Measurements from ENCODE around the gene ZNF366.

GRCh38 chr5:72507231-72507906 lies at the start of gene ZNF366:
- TF ChIP-seq, protein P1, sequence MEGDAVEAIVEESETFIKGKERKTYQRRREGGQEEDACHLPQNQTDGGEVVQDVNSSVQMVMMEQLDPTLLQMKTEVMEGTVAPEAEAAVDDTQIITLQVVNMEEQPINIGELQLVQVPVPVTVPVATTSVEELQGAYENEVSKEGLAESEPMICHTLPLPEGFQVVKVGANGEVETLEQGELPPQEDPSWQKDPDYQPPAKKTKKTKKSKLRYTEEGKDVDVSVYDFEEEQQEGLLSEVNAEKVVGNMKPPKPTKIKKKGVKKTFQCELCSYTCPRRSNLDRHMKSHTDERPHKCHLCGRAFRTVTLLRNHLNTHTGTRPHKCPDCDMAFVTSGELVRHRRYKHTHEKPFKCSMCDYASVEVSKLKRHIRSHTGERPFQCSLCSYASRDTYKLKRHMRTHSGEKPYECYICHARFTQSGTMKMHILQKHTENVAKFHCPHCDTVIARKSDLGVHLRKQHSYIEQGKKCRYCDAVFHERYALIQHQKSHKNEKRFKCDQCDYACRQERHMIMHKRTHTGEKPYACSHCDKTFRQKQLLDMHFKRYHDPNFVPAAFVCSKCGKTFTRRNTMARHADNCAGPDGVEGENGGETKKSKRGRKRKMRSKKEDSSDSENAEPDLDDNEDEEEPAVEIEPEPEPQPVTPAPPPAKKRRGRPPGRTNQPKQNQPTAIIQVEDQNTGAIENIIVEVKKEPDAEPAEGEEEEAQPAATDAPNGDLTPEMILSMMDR (optimal IDR thresholded peaks at IDR 0.05 in 1 of 3, IDR thresholded peaks at IDR 0.05 in 1 of 3, conservative IDR thresholded peaks at IDR 0.05 in 1 of 3; ENCODE audit: extremely low read depth in 1 of 3, insufficient read depth in 2 of 3, low read length in 3 of 3), result no peak
- TF ChIP-seq EZH2 (IDR thresholded peaks at IDR 0.05; ENCODE audit: low read length), result no peak

Measured in keratinocyte (primary cell).